Ovary (tissue), 3 donors: Measurements from ENCODE around the gene RGS6.
"Not testable (repeated sequence)": the region's sequence is repeated elsewhere in the genome, so short reads cannot be mapped to it uniquely, and the experiment has no call there.

ENCODE experiments used
- CTCF ChIP-seq, 3 donors: fragments of 450-650 bp in 2 of 3; fragments of 200-600 bp in 1 of 3; IDR thresholded peaks; one replicate each; pipeline versions ENCODE4 v1.5.1 to v1.8.0; 2016 to 2022; ENCODE audit warnings: antibody characterized with exemption in 3 of 3, mild to moderate bottlenecking in 1 of 3
- POLR2A ChIP-seq: fragments of 450-650 bp; IDR thresholded peaks from one replicate; pipeline ENCODE4 v1.6.1; 2017; ENCODE audit warnings: antibody characterized with exemption, mild to moderate bottlenecking, moderate library complexity
- donor health status: DM: no; HTN: no; CAD: no.

- TF ChIP-seq POLR2A; CTCF (IDR thresholded peaks at IDR 0.05): not testable (repeated sequence)
These were observed 8.3 kb downstream of the RGS6 start for GRCh38 chr14:71940500-71940899.
